Breast epithelium (tissue), 4 donors: ENCODE data around the gene CAMK2B. TPM values are rescaled to one million over a fixed set of nuclear protein-coding genes. Genes with fewer than 3 reads are reported as not detected.

ENCODE experiments used
- DNase-seq, 2 donors: peaks; one replicate each; pipeline ENCODE4 v3.0.0-alpha.2; 2019; ENCODE audit warnings: low spot score in 2 of 2
- H3K27ac ChIP-seq, 2 donors: fragments of 200-600 bp; sonication (generic) in 1 of 2; one replicate each; pipeline ENCODE4 v1.5.1; 2016 to 2019; ENCODE audit warnings: mild to moderate bottlenecking in 1 of 2
- H3K27me3 ChIP-seq, 2 donors: fragments of 200-600 bp; sonication (generic) in 1 of 2; one replicate each; pipeline versions ENCODE4 v1.5.1 to v1.6.0; 2017 to 2019; ENCODE audit warnings: control low read depth in 1 of 2, mild to moderate bottlenecking in 1 of 2
- H3K36me3 ChIP-seq: fragments of 200-600 bp; one replicate; pipeline ENCODE4 v1.5.1; 2019
- H3K4me1 ChIP-seq, 2 donors: fragments of 200-600 bp; sonication (generic); one replicate each; pipeline ENCODE4 v1.5.1; 2016 to 2019; ENCODE audit warnings: control low read depth in 1 of 2
- H3K4me3 ChIP-seq, 3 donors: fragments of 200-600 bp; sonication (generic); 1 replicate in 2 of 3; 2 replicates in 1 of 3; pipeline ENCODE4 v1.5.1; 2016 to 2019; ENCODE audit warnings: mild to moderate bottlenecking in 3 of 3, moderate library complexity in 2 of 3
- H3K9me3 ChIP-seq, 2 donors: fragments of 200-600 bp; sonication (generic) in 1 of 2; one replicate each; pipeline ENCODE4 v1.5.1; 2016 to 2019; ENCODE audit warnings: control low read depth in 1 of 2
- POLR2A ChIP-seq: fragments of 450-650 bp; IDR thresholded peaks from one replicate; pipeline ENCODE4 v1.6.1; 2016; ENCODE audit warnings: antibody characterized with exemption, mild to moderate bottlenecking, moderate library complexity
- POLR2AphosphoS5 ChIP-seq, 3 donors: sonication (generic); formaldehyde crosslinking; IDR thresholded peaks; one replicate each; pipeline ENCODE4 v1.6.1; 2017; ENCODE audit warnings: antibody characterized with exemption in 3 of 3
- intact Hi-C: fragments of 100-400 bp; cut with DNase I; formaldehyde crosslinking; loops from one replicate; pipeline ENCODE4 v1.15.1; 2023; ENCODE audit warnings: low total_unique reads
- total RNA-seq, 3 donors: library from RNA; depleted of rRNA; stranded (reverse); fragments of >200 nt; gene quantifications; one replicate each; pipeline ENCODE4 v1.1.0, GENCODE V29; 2016
- TF ChIP-seq, protein P1 (sequence below), 3 donors: fragments of 450-650 bp; IDR thresholded peaks; one replicate each; pipeline ENCODE4 v1.5.1; 2016 to 2017; ENCODE audit warnings: antibody characterized with exemption in 3 of 3, mild to moderate bottlenecking in 3 of 3, moderate library complexity in 3 of 3

Gene CAMK2B
- total RNA-seq, 3 donors from 2014 or later, result 2.0 to 9.2 TPM; not detected in 1

DNA sequence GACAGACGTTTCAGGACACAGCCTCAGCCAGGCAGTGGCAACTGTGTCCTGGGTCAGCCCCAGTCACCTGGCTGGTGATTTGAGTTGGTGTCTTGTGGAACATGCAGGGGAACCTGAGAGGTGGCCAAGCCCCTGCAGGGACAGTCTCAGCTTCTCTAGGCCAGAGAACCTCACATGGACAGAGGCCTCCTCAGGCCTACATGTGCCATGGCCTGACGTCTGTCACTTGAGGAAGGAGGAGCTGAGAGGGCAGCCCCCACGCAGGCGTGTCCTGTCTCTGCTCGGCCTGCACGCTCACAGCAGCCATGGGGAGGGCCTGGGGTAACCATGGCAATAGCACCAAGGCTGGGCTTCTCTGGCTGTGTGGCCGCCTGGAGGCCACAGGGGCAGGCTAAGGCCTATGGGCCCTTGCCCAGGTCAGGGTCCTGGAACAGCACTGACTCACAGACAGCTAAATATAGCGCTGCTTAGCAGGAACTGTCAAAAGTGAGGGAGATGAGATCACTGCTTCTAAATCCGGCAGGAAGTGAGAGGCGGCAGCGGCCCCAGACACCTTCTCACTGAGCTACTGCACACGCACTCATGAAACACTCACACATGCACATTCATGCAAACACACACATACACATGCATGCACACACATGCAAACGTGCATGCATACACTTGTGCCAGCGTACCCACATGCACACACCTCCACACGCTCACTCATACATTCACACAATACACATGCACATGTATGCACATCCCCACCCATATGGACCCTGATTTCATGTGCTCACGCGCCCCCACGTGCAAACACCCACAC is 67.6 kb downstream of the CAMK2B start:
- intact Hi-C loops, result no loop called here
- peak in 1 of 2 donors; percentile 21 for DNase-seq
- Histone ChIP-seq H3K27ac (peak overlapping the region in 1 of 2 donors; percentile 66), H3K4me1 (peaks cover 5 to 20% of the 10 kb centered on the region in 2 donors), H3K4me3 (no peak overlapping the region), H3K27me3 (no peaks in the 10 kb centered on the region), H3K9me3 (no peaks in the 10 kb centered on the region), H3K36me3 (no peaks in the 10 kb centered on the region)
- TF ChIP-seq, protein P1, sequence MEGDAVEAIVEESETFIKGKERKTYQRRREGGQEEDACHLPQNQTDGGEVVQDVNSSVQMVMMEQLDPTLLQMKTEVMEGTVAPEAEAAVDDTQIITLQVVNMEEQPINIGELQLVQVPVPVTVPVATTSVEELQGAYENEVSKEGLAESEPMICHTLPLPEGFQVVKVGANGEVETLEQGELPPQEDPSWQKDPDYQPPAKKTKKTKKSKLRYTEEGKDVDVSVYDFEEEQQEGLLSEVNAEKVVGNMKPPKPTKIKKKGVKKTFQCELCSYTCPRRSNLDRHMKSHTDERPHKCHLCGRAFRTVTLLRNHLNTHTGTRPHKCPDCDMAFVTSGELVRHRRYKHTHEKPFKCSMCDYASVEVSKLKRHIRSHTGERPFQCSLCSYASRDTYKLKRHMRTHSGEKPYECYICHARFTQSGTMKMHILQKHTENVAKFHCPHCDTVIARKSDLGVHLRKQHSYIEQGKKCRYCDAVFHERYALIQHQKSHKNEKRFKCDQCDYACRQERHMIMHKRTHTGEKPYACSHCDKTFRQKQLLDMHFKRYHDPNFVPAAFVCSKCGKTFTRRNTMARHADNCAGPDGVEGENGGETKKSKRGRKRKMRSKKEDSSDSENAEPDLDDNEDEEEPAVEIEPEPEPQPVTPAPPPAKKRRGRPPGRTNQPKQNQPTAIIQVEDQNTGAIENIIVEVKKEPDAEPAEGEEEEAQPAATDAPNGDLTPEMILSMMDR (IDR thresholded peaks at IDR 0.05), result no peak
- no peak for TF ChIP-seq POLR2A
- TF ChIP-seq POLR2AphosphoS5 (IDR thresholded peaks at IDR 0.05), result no peak

DNA sequence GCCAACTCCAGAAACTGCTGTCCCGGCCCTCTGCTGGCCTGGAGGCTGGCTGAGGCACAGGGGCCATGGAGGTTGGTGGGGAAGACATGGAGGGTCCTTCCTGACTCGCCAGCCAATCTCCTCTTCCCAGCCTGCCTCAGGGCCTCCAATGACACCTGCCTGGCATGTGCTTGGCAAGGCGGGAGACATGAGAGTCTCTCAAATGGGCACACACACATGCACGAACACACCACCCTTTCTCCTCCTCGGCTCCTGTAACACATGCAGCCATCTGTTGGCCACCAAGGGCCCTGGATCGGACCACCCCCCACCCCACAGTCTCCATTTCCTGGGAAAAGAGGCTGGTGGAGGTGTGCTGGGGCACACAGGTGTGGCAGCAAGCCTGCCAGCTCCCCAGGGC is 68.2 kb downstream of the CAMK2B start:
- Histone ChIP-seq H3K27me3 (no peaks in the 10 kb centered on the region), H3K36me3 (no peaks in the 10 kb centered on the region), H3K9me3 (no peaks in the 10 kb centered on the region), H3K27ac (peak overlapping the region in 1 of 2 donors; percentile 66), H3K4me3 (no peak overlapping the region), H3K4me1 (peaks cover 5 to 20% of the 10 kb centered on the region in 2 donors)
- no peak for DNase-seq
- TF ChIP-seq, protein P1 (IDR thresholded peaks at IDR 0.05), result no peak
- TF ChIP-seq POLR2A, result no peak
- no peak for TF ChIP-seq POLR2AphosphoS5 (IDR thresholded peaks at IDR 0.05)
- intact Hi-C loops, result no loop called here

DNA sequence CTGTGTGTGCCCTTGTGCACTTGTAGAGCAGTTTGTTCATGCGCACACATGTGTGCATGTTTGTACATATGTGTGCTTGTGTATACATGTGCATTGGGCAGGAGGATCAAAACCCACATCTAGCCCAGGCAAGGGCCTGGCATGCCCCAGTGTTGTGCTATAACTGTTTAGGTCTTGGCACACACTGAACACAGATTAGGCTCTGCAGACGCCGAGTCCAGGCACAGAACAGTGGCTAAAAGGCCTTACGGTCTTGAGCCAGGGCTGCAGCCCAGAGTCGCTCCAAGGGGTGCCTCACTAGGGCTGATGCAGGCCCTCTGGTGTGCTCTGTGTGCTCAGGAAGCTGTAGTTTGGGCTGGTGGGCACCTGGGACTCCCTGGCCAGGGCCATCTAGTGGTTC is 68.9 kb downstream of the CAMK2B start:
- DNase-seq, result no peak
- H3K4me1 ChIP-seq, result peaks cover 5 to 20% of the 10 kb centered on the region in 2 donors
- H3K27me3 ChIP-seq, result no peaks in the 10 kb centered on the region
- H3K4me3 ChIP-seq, result no peak overlapping the region
- intact Hi-C loops, result no loop called here
- no peaks in the 10 kb centered on the region for H3K9me3 ChIP-seq
- H3K36me3 ChIP-seq, result no peaks in the 10 kb centered on the region
- no peak overlapping the region for H3K27ac ChIP-seq
- TF ChIP-seq POLR2AphosphoS5 (IDR thresholded peaks at IDR 0.05) (no peak), POLR2A (no peak)
- TF ChIP-seq, protein P1 (IDR thresholded peaks at IDR 0.05), result no peak

DNA sequence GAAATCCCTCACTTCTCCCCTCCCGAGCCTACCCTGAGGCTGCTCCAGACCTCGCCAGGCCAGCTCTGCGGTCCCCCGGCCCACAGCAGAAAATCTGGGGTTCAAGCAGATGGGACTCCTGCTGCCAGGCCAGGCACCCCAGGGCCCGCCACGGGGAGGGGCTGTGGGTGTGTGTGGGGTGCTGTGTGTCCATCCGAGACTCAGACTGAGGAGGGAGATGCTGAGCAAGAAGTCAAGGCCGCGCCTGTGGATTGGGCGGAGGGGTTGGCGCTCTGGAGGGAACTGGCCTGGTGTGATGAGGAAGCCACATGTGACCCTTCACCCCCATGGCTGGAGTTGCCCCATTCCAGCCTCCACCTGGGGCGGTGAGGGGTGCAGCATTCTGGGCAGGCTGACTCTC is 73.5 kb downstream of the CAMK2B start:
- no peak for DNase-seq
- intact Hi-C loops, result loop anchor here (1.0 kb wide), 1 partner anchor 42 kb away; no protein-coding TSS in a partner anchor
- TF ChIP-seq, protein P1 (IDR thresholded peaks at IDR 0.05), result no peak
- no peaks in the 10 kb centered on the region for H3K9me3 ChIP-seq
- no peaks in the 10 kb centered on the region for H3K36me3 ChIP-seq
- no peaks in the 10 kb centered on the region for H3K27me3 ChIP-seq
- H3K27ac ChIP-seq, result no peak overlapping the region
- H3K4me3 ChIP-seq, result no peak overlapping the region
- no peaks in the 10 kb centered on the region for H3K4me1 ChIP-seq

DNA sequence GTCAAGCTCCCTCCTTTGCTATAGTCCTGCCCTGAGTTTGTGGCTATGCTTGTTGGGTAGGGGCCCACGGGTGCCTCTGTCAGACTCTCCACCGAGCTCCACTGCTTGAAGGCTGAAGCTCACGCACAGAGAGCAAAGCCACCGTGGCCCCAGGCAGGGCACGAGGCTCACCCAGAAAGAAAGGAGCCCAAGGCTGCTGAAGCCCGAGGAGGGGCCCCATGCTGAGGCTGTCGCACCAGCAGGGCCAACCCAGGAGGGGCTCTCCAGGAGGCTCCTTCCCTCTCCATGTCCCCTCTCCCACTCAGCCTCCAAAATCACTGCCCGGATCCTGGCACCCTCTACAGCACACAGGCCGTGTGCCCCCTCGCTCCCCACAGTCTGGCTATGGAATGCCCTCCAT is 74.1 kb downstream of the CAMK2B start:
- no peak for DNase-seq
- H3K27ac ChIP-seq, result no peak overlapping the region
- no peaks in the 10 kb centered on the region for H3K9me3 ChIP-seq
- TF ChIP-seq POLR2A, result no peak
- TF ChIP-seq POLR2AphosphoS5 (IDR thresholded peaks at IDR 0.05), result no peak
- TF ChIP-seq, protein P1 (IDR thresholded peaks at IDR 0.05), result no peak
- no peaks in the 10 kb centered on the region for H3K27me3 ChIP-seq
- no peak overlapping the region for H3K4me3 ChIP-seq
- intact Hi-C loops, result no loop called here
- H3K4me1 ChIP-seq, result no peaks in the 10 kb centered on the region
- H3K36me3 ChIP-seq, result no peaks in the 10 kb centered on the region
